CD14-positive monocyte (primary cell): ENCODE data around the gene SLC35F6. TPM values are rescaled to one million over a fixed set of nuclear protein-coding genes. Genes with fewer than 3 reads are reported as not detected.
A peak's percentile ranks its signal among the peaks of the same experiment; 100 is the strongest.

Experiments used
- DNase-seq, 3 donors: peaks; one replicate each; pipeline ENCODE4 v3.0.0-alpha.2; 2011 to 2022
- H2AFZ ChIP-seq: 2 replicates; pipeline ENCODE4 v1.6.0; 2012; ENCODE audit warnings: mild to moderate bottlenecking, low read depth, low read length, inconsistent platforms; ENCODE audit not compliant: insufficient read depth, poor library complexity, severe bottlenecking
- H3K27ac ChIP-seq, 2 donors: 1 replicate in 1 of 2; 2 replicates in 1 of 2; pipeline ENCODE4 v1.5.1; 2012 to 2013; ENCODE audit warnings: low read length in 2 of 2, control low read depth in 1 of 2, inconsistent platforms in 1 of 2, low read depth in 1 of 2, mild to moderate bottlenecking in 1 of 2
- H3K27me3 ChIP-seq, 2 donors: one replicate each; pipeline versions ENCODE4 v1.6.0 to v1.6.1; 2011 to 2013; ENCODE audit warnings: low read length in 2 of 2; ENCODE audit not compliant: control insufficient read depth in 2 of 2, insufficient read depth in 2 of 2
- H3K36me3 ChIP-seq, 2 donors: replicated peaks in 1 of 2; 1 replicate in 1 of 2; 2 replicates in 1 of 2; pipeline versions ENCODE4 v1.5.1 to v1.6.1; 2012 to 2013; ENCODE audit warnings: low read length in 2 of 2, control low read depth in 1 of 2, inconsistent platforms in 1 of 2, mild to moderate bottlenecking in 1 of 2; ENCODE audit not compliant: insufficient read depth in 2 of 2, control insufficient read depth in 1 of 2
- H3K4me1 ChIP-seq, 2 donors: 1 replicate in 1 of 2; 2 replicates in 1 of 2; pipeline versions ENCODE4 v1.5.1 to v1.6.1; 2012 to 2013; ENCODE audit warnings: low read length in 2 of 2, control low read depth in 1 of 2, inconsistent platforms in 1 of 2, mild to moderate bottlenecking in 1 of 2, moderate library complexity in 1 of 2; ENCODE audit not compliant: insufficient read depth in 2 of 2, control insufficient read depth in 1 of 2
- H3K4me2 ChIP-seq: replicated peaks from 2 replicates; pipeline ENCODE3; 2012; ENCODE audit warnings: low read length, moderate library complexity, mild to moderate bottlenecking; ENCODE audit not compliant: poor library complexity, severe bottlenecking; ENCODE audit errors: extremely low read depth
- H3K4me3 ChIP-seq, 3 experiments: fragments of 200-600 bp in 1 of 3; sonication (generic) in 1 of 3; replicated peaks in 1 of 3; 1 replicate in 2 of 3; 2 replicates in 1 of 3; pipeline ENCODE4 v1.5.1; 2011 to 2013; ENCODE audit warnings: low read length in 3 of 3, mild to moderate bottlenecking in 3 of 3, control low read depth in 2 of 3, low read depth in 2 of 3, inconsistent platforms in 1 of 3, moderate library complexity in 1 of 3
- H3K79me2 ChIP-seq: 2 replicates; pipeline ENCODE4 v1.6.0; 2012; ENCODE audit warnings: mild to moderate bottlenecking, control low read depth, inconsistent platforms, low read length, moderate library complexity; ENCODE audit not compliant: insufficient read depth
- H3K9ac ChIP-seq: 2 replicates; pipeline ENCODE4 v1.6.0; 2017; ENCODE audit warnings: low read length, mild to moderate bottlenecking; ENCODE audit not compliant: insufficient read depth, poor library complexity, severe bottlenecking
- H3K9me3 ChIP-seq, 2 donors: replicated peaks in 1 of 2; 1 replicate in 1 of 2; 2 replicates in 1 of 2; pipeline versions ENCODE4 v1.5.1 to v1.6.1; 2012 to 2013; ENCODE audit warnings: low read length in 2 of 2, control low read depth in 1 of 2; ENCODE audit not compliant: control insufficient read depth in 1 of 2, insufficient read depth in 1 of 2
- H4K20me1 ChIP-seq: 2 replicates; pipeline ENCODE4 v1.6.0; 2012; ENCODE audit warnings: mild to moderate bottlenecking, low read length, control low read depth, moderate library complexity; ENCODE audit not compliant: insufficient read depth
- H3K27ac Mint-ChIP-seq, 7 donors: one replicate each; pipeline ENCODE4 v1.8.0; 2020; ENCODE audit warnings: mild to moderate bottlenecking in 7 of 7, mixed read lengths in 7 of 7, moderate library complexity in 6 of 7, inconsistent platforms in 2 of 7
- H3K27me3 Mint-ChIP-seq, 3 donors: one replicate each; pipeline ENCODE4 v1.8.0; 2021 to 2022; ENCODE audit warnings: low read depth in 3 of 3, mild to moderate bottlenecking in 3 of 3, mixed read lengths in 3 of 3, moderate library complexity in 3 of 3, inconsistent platforms in 1 of 3
- H3K36me3 Mint-ChIP-seq, 2 donors: one replicate each; pipeline ENCODE4 v1.8.0; 2020; ENCODE audit warnings: mixed read lengths in 2 of 2, inconsistent platforms in 1 of 2, mild to moderate bottlenecking in 1 of 2
- H3K4me1 Mint-ChIP-seq: one replicate; pipeline ENCODE4 v1.8.0; 2020; ENCODE audit warnings: mild to moderate bottlenecking, mixed read lengths
- H3K4me3 Mint-ChIP-seq, 2 donors: one replicate each; pipeline ENCODE4 v1.8.0; 2020; ENCODE audit warnings: mild to moderate bottlenecking in 2 of 2, mixed read lengths in 2 of 2, moderate library complexity in 1 of 2
- H3K9me3 Mint-ChIP-seq, 7 donors: one replicate each; pipeline ENCODE4 v1.8.0; 2020 to 2022; ENCODE audit warnings: mixed read lengths in 7 of 7, mild to moderate bottlenecking in 6 of 7, moderate library complexity in 6 of 7, inconsistent platforms in 2 of 7
- WGBS: methylation state at CpG from one replicate; pipeline ENCODE4 v1.1.5; 2013; ENCODE audit warnings: missing lambda C conversion rate; ENCODE audit not compliant: insufficient coverage; 5-methylcytosine and 5-hydroxymethylcytosine counted together
- intact Hi-C, 2 donors: fragments of 100-400 bp; cut with micrococcal nuclease; formaldehyde crosslinking; loops; one replicate each; pipeline versions ENCODE4 v1.15.0 to v1.15.1; 2023
- polyA plus RNA-seq, 3 donors: library from polyadenylated mRNA; depleted of rRNA in 1 of 3; unstranded in 2 of 3; stranded (reverse) in 1 of 3; fragments of 300-500 nt in 2 of 3; fragments of >200 nt in 1 of 3; fragmentation: Illumina TruSeq in 2 of 3; gene quantifications; 1 replicate in 2 of 3; 2 replicates in 1 of 3; pipeline ENCODE4 v1.2.3, GENCODE V29; 2012 to 2021
- TF ChIP-seq, protein P1 (sequence below): fragments of 200-600 bp; IDR thresholded peaks from one replicate; pipeline ENCODE4 v1.8.0; 2022; ENCODE audit warnings: antibody characterized with exemption, mild to moderate bottlenecking

SLC35F6 gene
- polyA plus RNA-seq, 3 donors = 11.3 to 22.2 (median 15.1) TPM

DNA sequence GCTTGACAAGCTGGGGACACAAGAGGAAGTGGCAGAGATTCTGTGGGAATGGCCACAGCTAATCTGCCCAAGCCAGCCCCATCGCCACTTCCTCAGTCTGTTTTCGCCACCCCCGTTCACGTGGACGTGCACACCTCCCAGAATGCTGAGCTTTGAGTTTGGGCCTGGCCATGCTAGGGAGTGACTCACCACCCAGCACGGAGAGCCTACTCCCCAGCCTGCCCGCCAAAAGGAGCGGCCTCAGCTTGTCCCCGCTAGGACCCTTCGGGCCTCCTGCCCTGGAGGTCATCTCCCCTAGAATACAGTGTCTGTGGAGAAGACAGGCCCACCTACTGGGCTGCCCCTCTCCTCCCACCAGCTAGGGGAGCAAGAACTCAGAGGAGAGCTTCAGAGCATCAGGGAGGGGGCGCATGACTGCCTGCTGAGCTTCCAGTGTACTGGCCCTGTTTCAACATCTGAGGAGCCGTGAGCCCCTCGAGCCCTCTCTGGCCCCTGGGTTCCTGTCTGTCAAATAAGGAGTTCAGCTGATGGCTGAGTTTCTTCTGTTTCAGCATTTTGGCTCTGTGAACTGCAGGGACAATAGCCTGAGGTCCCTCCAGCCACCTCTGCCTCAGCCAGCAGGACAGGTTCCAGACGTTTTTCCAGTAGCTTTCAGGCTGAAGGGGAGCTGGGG, 5.1 kb downstream of the SLC35F6 start:
- TF ChIP-seq, protein P1, sequence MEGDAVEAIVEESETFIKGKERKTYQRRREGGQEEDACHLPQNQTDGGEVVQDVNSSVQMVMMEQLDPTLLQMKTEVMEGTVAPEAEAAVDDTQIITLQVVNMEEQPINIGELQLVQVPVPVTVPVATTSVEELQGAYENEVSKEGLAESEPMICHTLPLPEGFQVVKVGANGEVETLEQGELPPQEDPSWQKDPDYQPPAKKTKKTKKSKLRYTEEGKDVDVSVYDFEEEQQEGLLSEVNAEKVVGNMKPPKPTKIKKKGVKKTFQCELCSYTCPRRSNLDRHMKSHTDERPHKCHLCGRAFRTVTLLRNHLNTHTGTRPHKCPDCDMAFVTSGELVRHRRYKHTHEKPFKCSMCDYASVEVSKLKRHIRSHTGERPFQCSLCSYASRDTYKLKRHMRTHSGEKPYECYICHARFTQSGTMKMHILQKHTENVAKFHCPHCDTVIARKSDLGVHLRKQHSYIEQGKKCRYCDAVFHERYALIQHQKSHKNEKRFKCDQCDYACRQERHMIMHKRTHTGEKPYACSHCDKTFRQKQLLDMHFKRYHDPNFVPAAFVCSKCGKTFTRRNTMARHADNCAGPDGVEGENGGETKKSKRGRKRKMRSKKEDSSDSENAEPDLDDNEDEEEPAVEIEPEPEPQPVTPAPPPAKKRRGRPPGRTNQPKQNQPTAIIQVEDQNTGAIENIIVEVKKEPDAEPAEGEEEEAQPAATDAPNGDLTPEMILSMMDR = no peak
- peaks cover 28 to 42% of the 10 kb centered on the region in 2 donors for H3K36me3 Mint-ChIP-seq
- Histone ChIP-seq H4K20me1 (peaks cover 75% of the 10 kb centered on the region), H3K27me3 (no peaks in the 10 kb centered on the region), H3K27ac (peak overlapping the region; percentile 70 to 87), H3K4me3 (peak overlapping the region in 1 of 3 experiments; percentile 38), H3K9me3 (no peaks in the 10 kb centered on the region), H3K4me1 (peaks cover 66 to 82% of the 10 kb centered on the region in 2 donors), H3K36me3 (peaks cover 5 to 19% of the 10 kb centered on the region in 2 donors), H3K4me2 (peak overlapping the region; percentile 68), H3K79me2 (peaks cover 83% of the 10 kb centered on the region), H3K9ac (peak overlapping the region; percentile 50), H2AFZ (peak overlapping the region; percentile 55)
- H3K27ac Mint-ChIP-seq = peak overlapping the region; percentile 87 to 94 (median 93)
- H3K27me3 Mint-ChIP-seq = no peaks in the 10 kb centered on the region
- peak overlapping the region; percentile 54 to 78 for H3K4me3 Mint-ChIP-seq
- DNase-seq = peak; percentile 94 to 97 (median 94)
- intact Hi-C loops = loop anchor here in 1 of 2 donors (2.0 to 10.0 kb wide), 3 partner anchors 16 to 1974 kb away; partner anchors contain the start of genes ADGRF3, CENPO, PTRHD1 and SELENOI
- 6% methylated on average over 13 of the region's 14 CpGs for WGBS
- H3K9me3 Mint-ChIP-seq = peaks cover 0 to 2% (median 0%) of the 10 kb centered on the region in 7 donors
- H3K4me1 Mint-ChIP-seq = peaks cover 77% of the 10 kb centered on the region

DNA sequence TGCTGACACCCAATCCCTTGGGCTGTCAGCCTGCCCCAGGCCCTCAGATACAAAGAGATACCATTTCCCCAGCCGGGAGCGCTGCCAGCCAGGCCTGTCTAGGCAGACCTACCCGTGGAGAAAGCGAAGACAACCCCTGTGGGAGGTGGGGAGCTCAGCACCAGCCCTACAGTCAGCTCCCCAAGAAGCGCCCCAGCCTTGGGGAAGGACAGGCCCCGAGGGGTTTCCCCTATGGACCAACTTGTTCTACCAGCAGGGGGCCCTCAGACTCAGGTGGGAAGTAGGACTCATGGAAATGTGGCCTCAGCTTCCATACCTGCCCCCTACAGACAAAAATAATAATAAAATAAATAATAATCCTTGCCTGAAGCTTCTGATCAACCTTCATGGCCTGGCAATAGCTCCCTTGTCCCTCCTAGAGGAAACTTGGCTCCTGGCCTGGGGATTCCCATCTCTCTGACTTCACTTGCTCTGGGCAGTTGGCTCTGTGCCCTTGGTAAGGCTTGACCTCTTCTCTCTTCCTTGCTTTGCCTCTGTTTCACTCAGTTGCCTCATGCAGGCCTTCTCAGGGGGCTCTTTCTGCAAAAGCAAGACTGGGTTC, 7.0 kb downstream of the SLC35F6 start:
- Histone ChIP-seq H4K20me1 (peaks cover 80% of the 10 kb centered on the region), H3K9me3 (no peaks in the 10 kb centered on the region), H3K79me2 (peaks cover 69% of the 10 kb centered on the region), H3K9ac (no peak overlapping the region), H3K36me3 (peaks cover 24 to 38% of the 10 kb centered on the region in 2 donors), H3K27me3 (no peaks in the 10 kb centered on the region), H2AFZ (no peak overlapping the region), H3K27ac (no peak overlapping the region), H3K4me3 (no peak overlapping the region), H3K4me1 (peaks cover 50 to 65% of the 10 kb centered on the region in 2 donors), H3K4me2 (no peak overlapping the region)
- Mint-ChIP-seq H3K4me1 (peaks cover 61% of the 10 kb centered on the region), H3K9me3 (peaks cover 0 to 2% (median 0%) of the 10 kb centered on the region in 7 donors), H3K36me3 (peaks cover 39 to 53% of the 10 kb centered on the region in 2 donors), H3K4me3 (no peak overlapping the region), H3K27me3 (no peaks in the 10 kb centered on the region), H3K27ac (peak overlapping the region in 2 of 7 donors; percentile 32 to 76)
- TF ChIP-seq, protein P1 = peak; percentile 23
- WGBS = no CpG with 5 or more reads among the region's 6 CpGs
- intact Hi-C loops = no loop called here
- DNase-seq = peak in 1 of 3 donors; percentile 36
